H9 (cell line): ENCODE data around the gene ACAP2. TPM values are rescaled to one million over a fixed set of nuclear protein-coding genes. Genes with fewer than 3 reads are reported as not detected.

Source experiments
- DNase-seq: peaks from one replicate; pipeline ENCODE4 v3.0.0-alpha.2; 2017
- H2AFZ ChIP-seq: one replicate; pipeline ENCODE4 v1.6.1; 2013; ENCODE audit warnings: mild to moderate bottlenecking, low read length, control low read depth, moderate library complexity
- H2AK5ac ChIP-seq: 2 replicates; pipeline ENCODE4 v1.6.1; 2013; ENCODE audit warnings: low read length, control low read depth, mixed read lengths; ENCODE audit not compliant: insufficient read length
- H2BK120ac ChIP-seq: one replicate; pipeline ENCODE4 v1.6.1; 2013; ENCODE audit warnings: low read depth, mild to moderate bottlenecking, low read length, control low read depth, inconsistent platforms; ENCODE audit not compliant: poor library complexity, severe bottlenecking
- H2BK12ac ChIP-seq: 2 replicates; pipeline ENCODE4 v1.6.1; 2013; ENCODE audit warnings: low read length, control low read depth, mixed read lengths, low read depth; ENCODE audit not compliant: insufficient read length
- H2BK15ac ChIP-seq: 2 replicates; pipeline ENCODE4 v1.6.1; 2013; ENCODE audit warnings: low read depth, low read length, control low read depth
- H2BK20ac ChIP-seq: one replicate; pipeline ENCODE4 v1.6.1; 2013; ENCODE audit warnings: low read depth, mild to moderate bottlenecking, low read length, control low read depth, inconsistent platforms; ENCODE audit not compliant: poor library complexity, severe bottlenecking
- H2BK5ac ChIP-seq: 2 replicates; pipeline ENCODE4 v1.6.1; 2013; ENCODE audit warnings: low read length, control low read depth, mixed read lengths; ENCODE audit not compliant: insufficient read length
- H3K14ac ChIP-seq: 2 replicates; pipeline ENCODE4 v1.6.1; 2013; ENCODE audit warnings: low read length, control low read depth; ENCODE audit not compliant: insufficient read depth
- H3K18ac ChIP-seq: 2 replicates; pipeline ENCODE4 v1.6.1; 2013; ENCODE audit warnings: low read depth, mild to moderate bottlenecking, mixed read lengths, low read length, control low read depth; ENCODE audit not compliant: insufficient read length
- H3K23ac ChIP-seq: 2 replicates; pipeline ENCODE4 v1.6.1; 2013; ENCODE audit warnings: low read length, control low read depth, mixed read lengths, low read depth; ENCODE audit not compliant: insufficient read length
- H3K23me2 ChIP-seq: 2 replicates; pipeline ENCODE4 v1.6.1; 2013; ENCODE audit warnings: low read depth, mild to moderate bottlenecking, mixed read lengths, low read length, control low read depth; ENCODE audit not compliant: insufficient read length, poor library complexity, severe bottlenecking
- H3K27ac ChIP-seq: 2 replicates; pipeline ENCODE4 v1.5.1; 2013; ENCODE audit warnings: low read length, control low read depth, mixed read lengths, low read depth; ENCODE audit not compliant: insufficient read length
- H3K27me3 ChIP-seq: 2 replicates; pipeline ENCODE4 v1.6.1; 2013; ENCODE audit warnings: low read length, control low read depth, inconsistent platforms; ENCODE audit not compliant: insufficient read depth
- H3K4ac ChIP-seq: 2 replicates; pipeline ENCODE4 v1.6.1; 2013; ENCODE audit warnings: low read depth, mild to moderate bottlenecking, control low read depth, inconsistent platforms, low read length, moderate library complexity
- H3K4me1 ChIP-seq: 2 replicates; pipeline ENCODE4 v1.6.1; 2013; ENCODE audit warnings: low read length, control low read depth, inconsistent platforms; ENCODE audit not compliant: insufficient read depth
- H3K4me2 ChIP-seq: 2 replicates; pipeline ENCODE4 v1.6.1; 2013; ENCODE audit warnings: low read length, control low read depth, mixed read lengths; ENCODE audit not compliant: insufficient read length, insufficient read depth
- H3K56ac ChIP-seq: 2 replicates; pipeline ENCODE4 v1.6.1; 2013; ENCODE audit warnings: low read depth, mild to moderate bottlenecking, mixed read lengths, low read length, control low read depth; ENCODE audit not compliant: insufficient read length
- H3K79me1 ChIP-seq: 2 replicates; pipeline ENCODE4 v1.6.1; 2013; ENCODE audit warnings: low read depth, mild to moderate bottlenecking, moderate library complexity, low read length, control low read depth, inconsistent platforms; ENCODE audit not compliant: insufficient read depth, poor library complexity, severe bottlenecking
- H3K79me2 ChIP-seq: 2 replicates; pipeline ENCODE4 v1.6.1; 2013; ENCODE audit warnings: low read length, control low read depth, inconsistent platforms; ENCODE audit not compliant: insufficient read depth
- H3K9ac ChIP-seq: 2 replicates; pipeline ENCODE4 v1.6.1; 2013; ENCODE audit warnings: low read length, control low read depth, mixed read lengths; ENCODE audit not compliant: insufficient read length; ENCODE audit errors: extremely low read depth
- H3K9me3 ChIP-seq: one replicate; pipeline ENCODE4 v1.6.1; 2013; ENCODE audit warnings: low read depth, low read length, inconsistent platforms; ENCODE audit not compliant: control insufficient read depth
- H3T11ph ChIP-seq: one replicate; pipeline ENCODE4 v1.6.1; 2013; ENCODE audit warnings: mild to moderate bottlenecking, low read length, control low read depth, inconsistent platforms
- H4K20me1 ChIP-seq: one replicate; pipeline ENCODE4 v1.6.1; 2013; ENCODE audit not compliant: control insufficient read depth, insufficient read length, insufficient read depth
- H4K5ac ChIP-seq: 2 replicates; pipeline ENCODE4 v1.6.1; 2013; ENCODE audit warnings: low read depth, mild to moderate bottlenecking, mixed read lengths, low read length, control low read depth; ENCODE audit not compliant: insufficient read length
- H4K8ac ChIP-seq: replicated peaks from 2 replicates; pipeline ENCODE4 v1.6.1; 2013; ENCODE audit warnings: low read length, control low read depth, mixed read lengths, low read depth; ENCODE audit not compliant: insufficient read length
- H4K91ac ChIP-seq: 2 replicates; pipeline ENCODE4 v1.6.1; 2013; ENCODE audit warnings: low read depth, mild to moderate bottlenecking, moderate library complexity, mixed read lengths, low read length, control low read depth; ENCODE audit not compliant: insufficient read length
- H3K27ac Mint-ChIP-seq, 3 experiments: 2 replicates in 2 of 3; 3 replicates in 1 of 3; pipeline ENCODE4 v1.8.0; 2020 to 2021; ENCODE audit warnings: mixed read lengths in 3 of 3, mild to moderate bottlenecking in 1 of 3, moderate library complexity in 1 of 3
- H3K27me3 Mint-ChIP-seq: 2 replicates; pipeline ENCODE4 v1.8.0; 2021; ENCODE audit warnings: low read depth, mild to moderate bottlenecking, moderate library complexity, mixed read lengths
- H3K36me3 Mint-ChIP-seq, 3 experiments: 2 replicates in 2 of 3; 3 replicates in 1 of 3; pipeline ENCODE4 v1.8.0; 2020 to 2021; ENCODE audit warnings: low read depth in 3 of 3, mixed read lengths in 3 of 3; ENCODE audit not compliant: insufficient read depth in 1 of 3
- H3K4me1 Mint-ChIP-seq, 2 experiments: 2 replicates each; pipeline ENCODE4 v1.8.0; 2020; ENCODE audit warnings: mixed read lengths in 2 of 2
- H3K4me3 Mint-ChIP-seq, 2 experiments: 2 replicates in 1 of 2; 3 replicates in 1 of 2; pipeline ENCODE4 v1.8.0; 2020 to 2021; ENCODE audit warnings: mild to moderate bottlenecking in 2 of 2, mixed read lengths in 2 of 2, moderate library complexity in 1 of 2
- H3K9me3 Mint-ChIP-seq, 2 experiments: 2 replicates in 1 of 2; 3 replicates in 1 of 2; pipeline ENCODE4 v1.8.0; 2020; ENCODE audit warnings: mild to moderate bottlenecking in 2 of 2, mixed read lengths in 2 of 2, moderate library complexity in 1 of 2
- CTCF ChIP-seq: fragments of 200-600 bp; sonication (generic); conservative IDR thresholded peaks from 3 replicates; pipeline ENCODE4 v1.8.0; 2021; ENCODE audit warnings: antibody characterized with exemption, mild to moderate bottlenecking
- WGBS: extraction: QIAGEN DNeasy Blood & Tissue Kit; methylation state at CpG from one replicate; pipeline ENCODE4 v1.1.7; 2013; ENCODE audit warnings: missing lambda C conversion rate, low lambda C conversion rate, mixed read lengths; ENCODE audit not compliant: insufficient read length; ENCODE audit errors: extremely low coverage; 5-methylcytosine and 5-hydroxymethylcytosine counted together
- total RNA-seq: library from RNA; stranded (reverse); gene quantifications from 2 replicates; pipeline ENCODE4 v1.2.1, GENCODE V29; 2021

The ACAP2 gene
- total RNA-seq, 1 experiment from 2014 or later: 30.8 TPM

- Histone ChIP-seq H2BK5ac (no peak overlapping the region), H4K5ac (no peak overlapping the region), H4K8ac (no peak overlapping the region), H3K9me3 (no peaks in the 10 kb centered on the region), H3T11ph (no peak overlapping the region), H2BK15ac (no peak overlapping the region), H2AK5ac (no peak overlapping the region), H2BK120ac (no peak overlapping the region), H3K27ac (no peak overlapping the region), H3K56ac (no peak overlapping the region), H3K18ac (no peak overlapping the region), H3K9ac (no peak overlapping the region), H3K4me1 (peaks cover 3% of the 10 kb centered on the region; the same call in 1 of the 2 replicates), H4K20me1 (no peaks in the 10 kb centered on the region), H2BK20ac (no peak overlapping the region), H3K4ac (no peak overlapping the region), H3K14ac (no peak overlapping the region), H3K27me3 (no peaks in the 10 kb centered on the region), H2BK12ac (no peak overlapping the region), H2AFZ (no peak overlapping the region), H3K23ac (no peak overlapping the region), H3K79me1 (peaks cover 7% of the 10 kb centered on the region), H3K79me2 (peaks cover 19% of the 10 kb centered on the region), H4K91ac (no peak overlapping the region), H3K4me2 (peak overlapping the region; percentile 89), H3K23me2 (peaks cover 12% of the 10 kb centered on the region)
- TF ChIP-seq CTCF: no peak
- no peak overlapping the region for H3K27ac Mint-ChIP-seq
- no peaks in the 10 kb centered on the region; the same call in 1 of the 2 replicates for H3K27me3 Mint-ChIP-seq
- peaks cover 16 to 18% of the 10 kb centered on the region in 2 experiments for H3K4me1 Mint-ChIP-seq
- peaks cover 16 to 34% (median 32%) of the 10 kb centered on the region in 3 experiments for H3K36me3 Mint-ChIP-seq
- peak overlapping the region; percentile 78 to 92 for H3K4me3 Mint-ChIP-seq
- no CpG with 5 or more reads among the region's 5 CpGs for WGBS
- H3K9me3 Mint-ChIP-seq: no peaks in the 10 kb centered on the region
- no peak for DNase-seq
These were observed 173.3 kb downstream of the ACAP2 start for GRCh38 chr3:195269375-195270078.
